Measurements from ENCODE around the gene POLR3H.

Gene POLR3H

GRCh38 chr22:41575533-41575932 lies 31.3 kb upstream of the POLR3H start:
- ChIA-PET POLR2A (interaction anchor here (2.2 to 9.9 kb wide), 2 partner anchors 14 to 15 kb away, joined by 10 to 85 read pairs; partner anchors contain the start of genes CSDC2 and PMM1), CTCF (interaction anchor here (1.0 to 3.5 kb wide), 3 partner anchors 15 to 22 kb away, joined by 3 to 36 read pairs (median 4); partner anchors contain the start of gene CSDC2)
- H3K36me3 ChIP-seq (ENCODE audit: control insufficient read depth in 2 of 2, insufficient read depth in 1 of 2, low read length in 2 of 2), result peaks cover 0 to 59% of the 10 kb centered on the region in 2 experiments; a peak in 2 of 3 replicates
- no peak for TF ChIP-seq ZNF19 (tag by site-specific recombination; IDR thresholded peaks at IDR 0.05; ENCODE audit: low read depth)
- no peak for TF ChIP-seq PBX3 (CRISPR knock-in tag; IDR thresholded peaks at IDR 0.05)
- TF ChIP-seq KLF10 (tag by site-specific recombination; IDR thresholded peaks at IDR 0.05), result no peak
- no peak for TF ChIP-seq ZBTB48 (tag by site-specific recombination; IDR thresholded peaks at IDR 0.05)
- TF ChIP-seq ZNF530 (tag by site-specific recombination; IDR thresholded peaks at IDR 0.05; ENCODE audit: low read depth), result no peak
- TF ChIP-seq ZSCAN5A (tag by site-specific recombination; IDR thresholded peaks at IDR 0.05), result no peak
- no peak for TF ChIP-seq ZNF138 (tag by site-specific recombination; IDR thresholded peaks at IDR 0.05; ENCODE audit: borderline replicate concordance)
- TF ChIP-seq ZNF354C (tag by site-specific recombination; IDR thresholded peaks at IDR 0.05; ENCODE audit: borderline replicate concordance, low read depth), result no peak
- no peak for TF ChIP-seq ZNF416 (tag by site-specific recombination; IDR thresholded peaks at IDR 0.05)
- TF ChIP-seq IKZF3 (tag by site-specific recombination; IDR thresholded peaks at IDR 0.05), result no peak
- no peak for TF ChIP-seq ZNF692 (tag by site-specific recombination; IDR thresholded peaks at IDR 0.05)
- no peak for TF ChIP-seq OSR2 (tag by site-specific recombination; IDR thresholded peaks at IDR 0.05)
- no peak for TF ChIP-seq MZF1 (tag by site-specific recombination; IDR thresholded peaks at IDR 0.05; ENCODE audit: borderline replicate concordance)
- TF ChIP-seq INSM2 (tag by site-specific recombination; IDR thresholded peaks at IDR 0.05), result no peak
- TF ChIP-seq ZNF449 (tag by site-specific recombination; IDR thresholded peaks at IDR 0.05), result no peak
- TF ChIP-seq ZNF214 (tag by site-specific recombination; IDR thresholded peaks at IDR 0.05; ENCODE audit: borderline replicate concordance), result no peak
- TF ChIP-seq ZNF174 (tag by site-specific recombination; IDR thresholded peaks at IDR 0.05), result no peak
- TF ChIP-seq ZNF585B (tag by site-specific recombination; IDR thresholded peaks at IDR 0.05), result no peak
- TF ChIP-seq ZNF830 (tag by site-specific recombination; IDR thresholded peaks at IDR 0.05; ENCODE audit: low read depth), result no peak
- H3K9me3 ChIP-seq (ENCODE audit: control insufficient read depth, insufficient read depth, low read depth, low read length), result no peaks in the 10 kb centered on the region
- no peak overlapping the region for H3K4me3 ChIP-seq (ENCODE audit: low read depth, low read length)
- no peaks in the 10 kb centered on the region for H3K4me1 ChIP-seq (ENCODE audit: control insufficient read depth, insufficient read depth, low read length)
- H3K27ac ChIP-seq (ENCODE audit: extremely low read depth, low read depth, low read length), result no peak overlapping the region
